PC-3 (cell line): ENCODE measurements around the gene NAA40. TPM values are rescaled to one million over a fixed set of nuclear protein-coding genes. Genes with fewer than 3 reads are reported as not detected.

ENCODE experiments used
- ATAC-seq: fragments of 200-7000 bp; cut with Tn5 transposase; 2 replicates; pipeline ENCODE4 v1.9.1; 2020; ENCODE audit warnings: mild to moderate bottlenecking, moderate library complexity
- BruUV-seq: library from RNA; stranded (reverse); fragments of 400-500 nt; replicated peaks from 2 replicates; lab custom pipeline; 2021; lab: Mats Ljungman, UMichigan
- CTCF ChIA-PET: fragments of 300-600 bp; sonication (Branson Sonifier 250); formaldehyde crosslinking; loops from one replicate; lab custom pipeline; 2022; ENCODE audit warnings: antibody characterized with exemption; lab: Charles Lee
- POLR2A ChIA-PET: fragments of 300-600 bp; sonication (Branson Sonifier 250); formaldehyde crosslinking; loops from one replicate; lab custom pipeline; 2022; ENCODE audit warnings: antibody characterized with exemption; ENCODE audit not compliant: unreplicated experiment; lab: Charles Lee
- DNase-seq: peaks from one replicate; pipeline ENCODE4 v3.0.0-alpha.2; 2015
- H2AFZ ChIP-seq: fragments of 300-600 bp; sonication (generic); 2 replicates; pipeline ENCODE4 v1.6.0; 2016; ENCODE audit warnings: antibody characterized with exemption, low read length
- H3F3A ChIP-seq: fragments of 300-600 bp; sonication (generic); one replicate; pipeline ENCODE4 v1.6.0; 2017; ENCODE audit warnings: antibody characterized with exemption, low read length, control low read depth, mild to moderate bottlenecking; ENCODE audit not compliant: unreplicated experiment
- H3K27ac ChIP-seq: fragments of 300-600 bp; sonication (generic); 2 replicates; pipeline ENCODE4 v1.5.1; 2016; ENCODE audit warnings: mild to moderate bottlenecking, low read length
- H3K27me3 ChIP-seq: fragments of 300-600 bp; sonication (generic); 2 replicates; pipeline ENCODE4 v1.6.1; 2016; ENCODE audit warnings: low read length, mixed read lengths
- H3K36me3 ChIP-seq: fragments of 300-600 bp; sonication (generic); 2 replicates; pipeline ENCODE4 v1.6.1; 2016; ENCODE audit warnings: low read depth, mixed run types, low read length, mixed read lengths
- H3K4me1 ChIP-seq: fragments of 300-600 bp; sonication (generic); 2 replicates; pipeline ENCODE4 v1.5.1; 2016; ENCODE audit warnings: low read length; ENCODE audit not compliant: insufficient read depth
- H3K4me2 ChIP-seq: fragments of 300-600 bp; sonication (generic); 2 replicates; pipeline ENCODE4 v1.6.0; 2016; ENCODE audit warnings: low read length
- H3K4me3 ChIP-seq: fragments of 300-600 bp; sonication (generic); 2 replicates; pipeline ENCODE4 v1.5.1; 2016; ENCODE audit warnings: mild to moderate bottlenecking, low read length, mixed read lengths
- H3K79me2 ChIP-seq: fragments of 300-600 bp; sonication (generic); 2 replicates; pipeline ENCODE4 v1.6.1; 2017; ENCODE audit warnings: low read length, mixed read lengths
- H3K9ac ChIP-seq: fragments of 300-600 bp; sonication (generic); 2 replicates; pipeline ENCODE4 v1.6.0; 2016; ENCODE audit warnings: mild to moderate bottlenecking, low read length
- H3K9me2 ChIP-seq: fragments of 300-600 bp; sonication (generic); replicated peaks from 2 replicates; pipeline ENCODE4 v1.6.1; 2016; ENCODE audit warnings: mixed run types, low read length, mixed read lengths
- H3K9me3 ChIP-seq: fragments of 300-600 bp; sonication (generic); 2 replicates; pipeline ENCODE4 v1.6.1; 2016; ENCODE audit warnings: low read length, mixed read lengths
- H4K20me1 ChIP-seq: fragments of 300-600 bp; sonication (generic); 2 replicates; pipeline ENCODE4 v1.6.1; 2016; ENCODE audit warnings: low read length, mixed read lengths
- CTCF ChIP-seq: fragments of 300-600 bp; sonication (generic); conservative IDR thresholded peaks from 2 replicates; pipeline ENCODE4 v1.5.1; 2017; ENCODE audit warnings: antibody characterized with exemption, low read depth, mild to moderate bottlenecking, low read length
- EZH2 ChIP-seq: fragments of 300-600 bp; sonication (generic); IDR thresholded peaks from one replicate; pipeline ENCODE4 v1.6.1; 2017; ENCODE audit warnings: antibody characterized with exemption, mild to moderate bottlenecking, low read length; ENCODE audit not compliant: unreplicated experiment
- EZH2phosphoT487 ChIP-seq: fragments of 300-600 bp; sonication (generic); IDR thresholded peaks from 2 replicates; pipeline ENCODE4 v1.6.1; 2018; ENCODE audit warnings: mild to moderate bottlenecking, antibody characterized with exemption, low read length, borderline replicate concordance
- intact Hi-C: fragments of 100-400 bp; cut with micrococcal nuclease; formaldehyde crosslinking; loops from 2 replicates; pipeline ENCODE4 v1.9.0; 2023
- total RNA-seq: library from RNA; depleted of rRNA; stranded (reverse); fragments of >200 nt; gene quantifications from 2 replicates; pipeline ENCODE4 v1.2.3, GENCODE V29; 2014

Gene NAA40
- total RNA-seq, 1 experiment from 2014 or later: 20.9 TPM

GRCh38 chr11:63919267-63920125 is 19.3 kb upstream of the NAA40 start:
- H4K20me1 ChIP-seq: no peaks in the 10 kb centered on the region
- H3F3A ChIP-seq: no peaks in the 10 kb centered on the region
- BruUV-seq: no TSS peak
- no peaks in the 10 kb centered on the region for H3K9me2 ChIP-seq
- H3K27me3 ChIP-seq: no peaks in the 10 kb centered on the region; the same call in 1 of the 2 replicates
- H2AFZ ChIP-seq: no peak overlapping the region
- no peak overlapping the region for H3K27ac ChIP-seq
- no peak for ATAC-seq
- intact Hi-C loops: no loop called here
- no peak overlapping the region for H3K4me3 ChIP-seq
- H3K36me3 ChIP-seq: no peaks in the 10 kb centered on the region
- ChIA-PET CTCF (no interaction called here), POLR2A (no interaction called here)
- no peaks in the 10 kb centered on the region for H3K79me2 ChIP-seq
- H3K4me1 ChIP-seq: peaks cover 15% of the 10 kb centered on the region
- no peaks in the 10 kb centered on the region for H3K9me3 ChIP-seq
- no peak for DNase-seq
- H3K9ac ChIP-seq: no peak overlapping the region
- no peak overlapping the region for H3K4me2 ChIP-seq
- no peak for TF ChIP-seq CTCF
- TF ChIP-seq EZH2: no peak
- TF ChIP-seq EZH2phosphoT487: no peak

GRCh38 chr11:63920126-63920938 is 18.5 kb upstream of the NAA40 start:
- no peak for ATAC-seq
- ChIA-PET POLR2A (no interaction called here), CTCF (no interaction called here)
- Histone ChIP-seq H3K4me3 (no peak overlapping the region), H4K20me1 (no peaks in the 10 kb centered on the region), H3K4me2 (no peak overlapping the region), H3K79me2 (no peaks in the 10 kb centered on the region), H3K27ac (no peak overlapping the region), H3K4me1 (peaks cover 15% of the 10 kb centered on the region), H3K9me3 (no peaks in the 10 kb centered on the region), H3K27me3 (no peaks in the 10 kb centered on the region; the same call in 1 of the 2 replicates), H3K9me2 (0 out of 2 replicates have a peak, but pooled peaks cover 2% of the 10 kb centered on the region), H3K9ac (no peak overlapping the region), H3K36me3 (no peaks in the 10 kb centered on the region), H2AFZ (no peak overlapping the region), H3F3A (no peaks in the 10 kb centered on the region)
- no peak for DNase-seq
- BruUV-seq: no TSS peak
- TF ChIP-seq CTCF: no peak
- TF ChIP-seq EZH2: no peak
- no peak for TF ChIP-seq EZH2phosphoT487
- intact Hi-C loops: no loop called here
